Spinal cord (tissue), 10 donors: ENCODE measurements around the gene PACRG. TPM values are rescaled to one million over a fixed set of nuclear protein-coding genes. Genes with fewer than 3 reads are reported as not detected.

Source experiments
- DNase-seq, 6 donors: peaks; one replicate each; pipeline versions ENCODE4 v3.0.0 to v3.0.0-alpha.2; 2013 to 2015; ENCODE audit warnings: low spot score in 6 of 6, low read depth in 4 of 6
- H3K27ac ChIP-seq: one replicate; pipeline ENCODE4 v1.5.1; 2013; ENCODE audit warnings: low read depth, low read length, control low read depth
- H3K27me3 ChIP-seq: one replicate; pipeline ENCODE4 v1.6.1; 2013; ENCODE audit warnings: low read length; ENCODE audit not compliant: control insufficient read depth, insufficient read depth
- H3K36me3 ChIP-seq: one replicate; pipeline ENCODE4 v1.6.1; 2013; ENCODE audit warnings: low read length; ENCODE audit not compliant: control insufficient read depth, insufficient read depth
- H3K4me1 ChIP-seq: one replicate; pipeline ENCODE4 v1.6.1; 2013; ENCODE audit warnings: low read length; ENCODE audit not compliant: control insufficient read depth, insufficient read depth
- H3K4me3 ChIP-seq: one replicate; pipeline ENCODE4 v1.5.1; 2013; ENCODE audit warnings: low read depth, low read length, control low read depth
- H3K9me3 ChIP-seq: one replicate; pipeline ENCODE4 v1.6.1; 2013; ENCODE audit warnings: low read length; ENCODE audit not compliant: control insufficient read depth, insufficient read depth
- WGBS: methylation state at CpG from one replicate; pipeline ENCODE4 v1.1.5; 2013; ENCODE audit warnings: missing lambda C conversion rate; ENCODE audit not compliant: insufficient coverage; 5-methylcytosine and 5-hydroxymethylcytosine counted together
- polyA plus RNA-seq, 2 donors: library from polyadenylated mRNA; unstranded; fragments of 120-200 nt; gene quantifications; one replicate each; pipeline ENCODE4 v1.2.1, GENCODE V29; 2013; ENCODE audit not compliant: insufficient read length in 2 of 2
- total RNA-seq, 2 donors: library from RNA; depleted of rRNA in 1 of 2; stranded (reverse); fragments of 120-200 nt in 1 of 2; fragments of >200 nt in 1 of 2; gene quantifications; one replicate each; pipeline versions ENCODE4 v1.2.3 to v1.2.4, GENCODE V29; 2013 to 2014
- donor health status: healthy.

The PACRG gene
- total and polyA plus RNA-seq, 4 donors = 9.5 to 21.2 (median 17.8) TPM

DNA sequence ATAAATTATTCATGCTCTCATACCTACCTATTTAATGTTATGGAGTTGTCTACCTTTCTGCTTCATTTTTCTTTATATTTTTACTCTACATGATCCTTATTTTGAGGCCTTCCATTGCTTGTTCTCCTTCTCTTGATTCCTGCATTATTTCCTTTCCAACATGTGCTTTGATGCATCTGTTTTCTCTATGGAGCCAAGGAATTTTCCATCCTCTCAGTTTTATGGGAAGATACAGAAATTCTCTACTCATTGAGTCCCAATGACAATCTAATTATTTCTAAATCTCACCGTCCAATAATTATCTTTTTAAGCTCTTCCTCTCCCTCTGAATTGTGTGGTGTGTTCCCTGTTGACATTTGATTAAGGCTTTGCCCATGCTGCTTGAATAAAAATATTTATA is 136.0 kb downstream of the PACRG start:
- Histone ChIP-seq H3K4me1 (no peaks in the 10 kb centered on the region), H3K27ac (no peak overlapping the region), H3K9me3 (no peaks in the 10 kb centered on the region), H3K36me3 (no peaks in the 10 kb centered on the region), H3K27me3 (no peaks in the 10 kb centered on the region), H3K4me3 (no peak overlapping the region)
- no CpG with 5 or more reads among the region's 1 CpG for WGBS
- no peak for DNase-seq

DNA sequence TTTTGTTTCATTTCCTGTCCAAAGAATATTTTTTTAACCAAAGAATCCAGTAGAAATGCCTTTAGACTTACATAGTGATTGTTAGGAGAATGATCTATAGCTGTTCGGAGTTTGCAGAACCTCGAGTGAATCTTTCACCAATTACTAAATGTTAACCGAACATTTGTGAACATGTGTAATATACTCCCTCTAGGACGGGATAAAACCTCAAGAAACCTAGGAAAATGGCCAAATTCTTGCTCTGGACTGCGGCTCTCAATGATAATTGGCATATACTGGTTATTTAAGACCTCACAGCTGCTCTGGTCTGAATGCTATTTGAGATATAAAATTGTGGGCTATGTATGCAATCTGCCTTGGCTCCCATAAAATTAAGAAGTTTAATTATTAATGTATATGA is 137.1 kb downstream of the PACRG start:
- Histone ChIP-seq H3K4me3 (no peak overlapping the region), H3K9me3 (no peaks in the 10 kb centered on the region), H3K27me3 (no peaks in the 10 kb centered on the region), H3K4me1 (no peaks in the 10 kb centered on the region), H3K36me3 (no peaks in the 10 kb centered on the region), H3K27ac (no peak overlapping the region)
- DNase-seq = no peak
- no CpG with 5 or more reads among the region's 5 CpGs for WGBS

DNA sequence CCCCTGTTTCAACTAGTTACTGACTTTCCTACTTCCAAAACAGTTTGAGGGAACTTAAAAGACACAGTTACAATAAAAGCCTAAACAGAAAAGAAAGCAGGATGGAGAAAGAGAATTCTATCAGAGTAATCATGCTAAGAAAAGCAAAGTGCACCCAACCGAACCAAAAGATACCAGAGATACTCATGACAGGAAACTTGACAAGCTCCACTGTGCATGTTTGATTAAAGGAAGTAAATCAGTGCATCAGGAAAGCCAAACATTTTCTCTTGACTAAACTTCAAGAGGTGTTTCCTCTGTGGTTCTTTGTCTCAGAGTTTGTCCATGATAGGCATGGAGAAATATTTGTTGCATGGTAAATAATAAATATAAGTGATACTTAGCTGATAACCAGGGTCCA is 138.9 kb downstream of the PACRG start:
- no peaks in the 10 kb centered on the region for H3K4me1 ChIP-seq
- no peaks in the 10 kb centered on the region for H3K9me3 ChIP-seq
- WGBS = no CpG with 5 or more reads among the region's 1 CpG
- no peak for DNase-seq
- no peak overlapping the region for H3K4me3 ChIP-seq
- H3K27ac ChIP-seq = no peak overlapping the region
- no peaks in the 10 kb centered on the region for H3K36me3 ChIP-seq
- H3K27me3 ChIP-seq = no peaks in the 10 kb centered on the region

DNA sequence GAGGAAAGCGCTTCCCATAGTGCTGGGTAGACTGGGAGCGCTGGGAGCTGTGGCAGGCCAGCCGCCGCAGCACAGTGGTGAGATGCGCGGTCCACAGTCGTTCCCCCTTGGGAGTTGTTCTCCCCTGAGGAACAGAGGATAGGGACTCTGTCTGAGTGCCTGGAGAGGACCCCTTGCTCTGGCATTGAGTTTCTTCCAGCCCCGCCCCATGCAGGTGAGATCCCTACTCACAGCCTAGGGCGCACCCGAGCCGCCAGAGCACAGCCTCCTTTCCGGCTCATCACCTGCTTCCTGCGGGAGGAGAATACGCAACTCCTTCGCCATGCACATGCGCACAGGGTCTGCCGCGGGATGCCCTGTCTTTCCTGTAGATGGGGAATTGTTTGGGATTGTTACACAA is 140.6 kb downstream of the PACRG start:
- H3K27ac ChIP-seq = no peak overlapping the region
- H3K4me1 ChIP-seq = no peaks in the 10 kb centered on the region
- H3K27me3 ChIP-seq = no peaks in the 10 kb centered on the region
- 92% methylated on average over 13 of the region's 18 CpGs for WGBS
- H3K4me3 ChIP-seq = no peak overlapping the region
- no peaks in the 10 kb centered on the region for H3K9me3 ChIP-seq
- DNase-seq = no peak
- H3K36me3 ChIP-seq = no peaks in the 10 kb centered on the region

DNA sequence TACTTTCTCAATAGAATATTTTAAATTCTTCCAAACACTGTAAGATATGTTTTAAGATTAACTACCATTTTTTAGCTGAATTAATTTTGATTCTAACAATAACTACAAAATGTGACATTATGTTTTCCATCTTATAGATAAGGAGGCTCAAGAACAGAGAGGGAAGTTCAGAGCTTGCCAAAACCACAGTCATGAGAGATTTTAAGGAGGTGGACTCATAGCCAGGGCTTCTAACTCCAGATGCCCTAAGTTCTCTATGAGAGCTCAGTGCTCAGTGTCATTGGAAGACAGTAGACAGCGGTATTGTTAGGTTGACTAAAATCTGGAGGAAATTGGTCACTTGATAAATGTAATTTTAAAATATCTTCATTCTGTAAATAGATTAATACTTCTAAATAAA is 144.2 kb downstream of the PACRG start:
- Histone ChIP-seq H3K27me3 (no peaks in the 10 kb centered on the region), H3K9me3 (no peaks in the 10 kb centered on the region), H3K36me3 (no peaks in the 10 kb centered on the region), H3K27ac (no peak overlapping the region), H3K4me3 (no peak overlapping the region), H3K4me1 (no peaks in the 10 kb centered on the region)
- DNase-seq = no peak
- WGBS = no CpG with 5 or more reads among the region's 1 CpG

DNA sequence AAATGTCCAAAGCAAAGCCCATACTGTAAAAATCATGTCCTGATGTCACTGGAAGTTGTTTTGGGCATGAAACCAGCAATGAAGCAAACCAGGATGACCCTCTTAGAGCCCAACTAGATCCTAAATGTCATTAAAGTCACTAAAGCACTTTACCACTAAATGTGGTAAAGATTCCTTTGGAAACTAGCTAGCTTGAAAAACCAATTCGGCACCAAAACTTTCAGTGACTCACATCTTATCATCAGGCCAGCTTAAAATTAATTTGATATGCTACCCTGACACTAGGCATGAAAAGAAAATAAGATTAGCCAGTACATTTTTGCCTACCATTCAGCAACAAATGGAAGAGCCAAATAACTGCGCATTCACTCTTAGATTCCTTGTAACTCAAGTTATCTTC is 145.8 kb downstream of the PACRG start:
- WGBS = 75% methylated on average over 1 of the region's 2 CpGs
- Histone ChIP-seq H3K27me3 (no peaks in the 10 kb centered on the region), H3K9me3 (no peaks in the 10 kb centered on the region), H3K27ac (no peak overlapping the region), H3K4me1 (no peaks in the 10 kb centered on the region), H3K4me3 (no peak overlapping the region), H3K36me3 (no peaks in the 10 kb centered on the region)
- DNase-seq = no peak

DNA sequence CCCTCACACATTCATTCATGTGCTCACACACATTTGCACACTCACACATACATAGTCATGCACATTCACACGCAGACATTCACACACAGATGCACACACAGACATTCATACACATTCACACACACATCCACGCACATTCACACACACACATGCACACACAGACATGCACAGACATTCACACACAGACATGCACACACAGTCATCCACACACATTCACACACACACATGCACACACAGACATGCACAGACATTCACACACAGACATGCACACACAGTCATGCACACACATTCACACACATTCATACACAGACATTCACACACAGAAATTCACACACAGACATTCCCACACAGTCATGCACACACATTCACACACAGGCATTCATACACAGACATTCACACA is 147.3 kb downstream of the PACRG start:
- Histone ChIP-seq H3K4me1 (no peaks in the 10 kb centered on the region), H3K9me3 (no peaks in the 10 kb centered on the region), H3K4me3 (no peak overlapping the region), H3K27ac (no peak overlapping the region), H3K36me3 (no peaks in the 10 kb centered on the region), H3K27me3 (no peaks in the 10 kb centered on the region)
- DNase-seq = no peak
- 97% methylated on average over 2 of the region's 2 CpGs for WGBS

DNA sequence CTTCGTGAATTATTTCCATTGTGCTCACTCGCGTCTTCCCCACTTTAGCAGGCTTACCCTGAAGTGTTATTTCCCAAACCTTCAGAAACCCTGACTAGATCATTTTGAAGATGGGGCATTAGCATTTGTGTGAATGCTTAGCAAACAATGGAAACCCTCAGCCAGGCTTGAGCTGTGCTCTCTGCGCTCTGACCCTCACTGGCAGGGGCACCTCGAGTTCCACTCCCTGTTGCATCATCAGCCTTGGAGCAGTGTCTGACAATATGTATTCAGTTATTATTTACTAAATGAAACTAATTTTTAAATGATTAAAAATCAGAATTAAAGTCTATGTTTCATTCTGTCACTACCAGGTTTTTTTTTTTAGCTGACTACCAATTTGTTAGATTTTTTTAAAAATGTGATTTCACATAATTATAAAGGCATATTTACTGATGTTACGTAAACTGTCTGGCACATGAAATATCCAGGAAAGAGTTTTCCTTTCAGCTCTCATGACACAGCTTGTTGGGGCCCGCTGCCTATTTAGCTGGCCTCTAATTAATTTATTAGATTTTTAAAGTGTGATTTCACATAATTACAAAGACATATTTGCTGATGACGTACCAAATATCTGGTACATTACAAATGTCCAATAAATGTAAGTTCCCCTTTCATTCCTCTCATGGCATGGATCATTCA is 155.2 kb downstream of the PACRG start:
- no peak for DNase-seq
- no CpG with 5 or more reads among the region's 8 CpGs for WGBS
- H3K4me1 ChIP-seq = no peaks in the 10 kb centered on the region
- H3K27me3 ChIP-seq = no peaks in the 10 kb centered on the region
- H3K9me3 ChIP-seq = no peaks in the 10 kb centered on the region
- no peaks in the 10 kb centered on the region for H3K36me3 ChIP-seq
- H3K4me3 ChIP-seq = no peak overlapping the region
- H3K27ac ChIP-seq = no peak overlapping the region

DNA sequence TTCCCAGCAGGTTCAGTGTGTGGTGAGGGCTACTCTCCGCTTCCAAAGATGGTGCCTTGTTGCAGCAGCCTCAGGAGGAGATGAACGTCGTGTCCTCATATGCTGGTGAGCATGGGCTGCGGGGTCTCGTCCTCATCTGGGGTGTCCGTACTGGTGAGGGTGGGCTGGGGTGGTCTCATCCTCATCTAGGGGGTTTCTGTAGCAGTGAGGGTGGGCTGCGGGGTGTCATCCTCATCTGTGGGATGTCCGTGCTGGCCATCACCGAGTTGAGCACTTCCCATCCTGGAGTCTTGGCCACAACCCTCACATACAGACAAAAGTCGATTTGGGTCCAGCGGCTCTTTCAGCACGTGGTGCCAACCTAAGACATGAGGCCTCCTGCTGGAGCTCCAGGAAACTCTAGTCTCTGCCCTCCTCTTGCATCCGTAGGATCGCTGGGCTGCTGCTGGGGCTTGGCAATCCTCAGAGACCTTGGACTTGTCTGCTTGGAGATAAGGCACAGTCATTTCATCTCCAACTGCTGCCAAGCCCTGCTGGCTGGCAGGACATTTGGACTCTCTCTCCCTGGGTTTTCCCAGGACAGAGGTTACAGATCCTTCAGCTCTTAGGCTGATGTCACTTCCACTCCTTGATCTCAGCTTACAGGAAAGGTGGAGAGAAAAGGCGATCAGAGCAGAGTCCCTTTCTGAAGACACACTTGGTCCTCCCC is 160.4 kb downstream of the PACRG start:
- no peak overlapping the region for H3K4me3 ChIP-seq
- 95% methylated on average over 9 of the region's 15 CpGs for WGBS
- H3K27ac ChIP-seq = no peak overlapping the region

DNA sequence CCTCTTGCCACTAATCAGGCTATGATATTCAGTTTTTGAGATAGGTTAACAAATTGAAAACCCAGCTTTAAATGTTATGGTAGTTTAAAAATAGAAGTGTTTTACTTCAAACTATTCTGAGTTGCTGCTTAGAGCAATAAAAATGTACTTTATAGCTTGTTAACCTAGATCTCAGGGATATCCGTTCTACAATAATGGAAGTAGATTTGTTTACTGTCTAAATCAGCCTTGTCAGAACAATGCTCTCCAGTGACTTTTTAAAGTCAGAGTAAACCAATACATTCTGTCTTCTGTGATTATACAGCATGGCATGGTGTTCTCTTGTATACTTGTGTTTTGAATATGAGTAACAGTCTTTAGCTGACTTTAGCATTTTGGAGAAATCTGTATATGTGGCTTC is 161.5 kb downstream of the PACRG start:
- no CpG with 5 or more reads among the region's 1 CpG for WGBS
- Histone ChIP-seq H3K27ac (no peak overlapping the region), H3K4me3 (no peak overlapping the region), H3K9me3 (no peaks in the 10 kb centered on the region), H3K4me1 (no peaks in the 10 kb centered on the region), H3K27me3 (no peaks in the 10 kb centered on the region), H3K36me3 (peaks cover 5% of the 10 kb centered on the region)
- DNase-seq = peak in 1 of 6 donors; percentile 20

More for the DNA sequence above, 160.4 kb downstream of the PACRG start:
- DNase-seq = no peak
- Histone ChIP-seq H3K27me3 (no peaks in the 10 kb centered on the region), H3K36me3 (peaks cover 5% of the 10 kb centered on the region), H3K4me1 (no peaks in the 10 kb centered on the region), H3K9me3 (no peaks in the 10 kb centered on the region)
